ENCODE data around the gene DZIP3. TPM values are rescaled to one million over a fixed set of nuclear protein-coding genes. Genes with fewer than 3 reads are reported as not detected.
A peak's percentile ranks its signal among the peaks of the same experiment; 100 is the strongest.

DZIP3 gene, protein sequence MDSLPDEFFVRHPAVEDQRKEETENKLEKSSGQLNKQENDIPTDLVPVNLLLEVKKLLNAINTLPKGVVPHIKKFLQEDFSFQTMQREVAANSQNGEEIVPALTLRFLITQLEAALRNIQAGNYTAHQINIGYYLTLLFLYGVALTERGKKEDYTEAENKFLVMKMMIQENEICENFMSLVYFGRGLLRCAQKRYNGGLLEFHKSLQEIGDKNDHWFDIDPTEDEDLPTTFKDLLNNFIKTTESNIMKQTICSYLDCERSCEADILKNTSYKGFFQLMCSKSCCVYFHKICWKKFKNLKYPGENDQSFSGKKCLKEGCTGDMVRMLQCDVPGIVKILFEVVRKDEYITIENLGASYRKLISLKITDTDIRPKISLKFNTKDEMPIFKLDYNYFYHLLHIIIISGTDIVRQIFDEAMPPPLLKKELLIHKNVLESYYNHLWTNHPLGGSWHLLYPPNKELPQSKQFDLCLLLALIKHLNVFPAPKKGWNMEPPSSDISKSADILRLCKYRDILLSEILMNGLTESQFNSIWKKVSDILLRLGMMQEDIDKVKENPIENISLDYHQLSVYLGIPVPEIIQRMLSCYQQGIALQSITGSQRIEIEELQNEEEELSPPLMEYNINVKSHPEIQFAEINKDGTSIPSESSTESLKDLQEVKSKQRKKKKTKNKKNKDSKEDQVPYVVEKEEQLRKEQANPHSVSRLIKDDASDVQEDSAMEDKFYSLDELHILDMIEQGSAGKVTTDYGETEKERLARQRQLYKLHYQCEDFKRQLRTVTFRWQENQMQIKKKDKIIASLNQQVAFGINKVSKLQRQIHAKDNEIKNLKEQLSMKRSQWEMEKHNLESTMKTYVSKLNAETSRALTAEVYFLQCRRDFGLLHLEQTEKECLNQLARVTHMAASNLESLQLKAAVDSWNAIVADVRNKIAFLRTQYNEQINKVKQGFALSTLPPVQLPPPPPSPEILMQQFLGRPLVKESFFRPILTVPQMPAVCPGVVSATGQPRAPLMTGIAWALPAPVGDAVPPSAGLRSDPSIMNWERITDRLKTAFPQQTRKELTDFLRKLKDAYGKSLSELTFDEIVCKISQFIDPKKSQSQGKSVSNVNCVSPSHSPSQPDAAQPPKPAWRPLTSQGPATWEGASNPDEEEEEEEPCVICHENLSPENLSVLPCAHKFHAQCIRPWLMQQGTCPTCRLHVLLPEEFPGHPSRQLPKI
- 1 to 10 TPM; 1.1 to 1.4 TPM for polyA plus RNA-seq

DNA sequence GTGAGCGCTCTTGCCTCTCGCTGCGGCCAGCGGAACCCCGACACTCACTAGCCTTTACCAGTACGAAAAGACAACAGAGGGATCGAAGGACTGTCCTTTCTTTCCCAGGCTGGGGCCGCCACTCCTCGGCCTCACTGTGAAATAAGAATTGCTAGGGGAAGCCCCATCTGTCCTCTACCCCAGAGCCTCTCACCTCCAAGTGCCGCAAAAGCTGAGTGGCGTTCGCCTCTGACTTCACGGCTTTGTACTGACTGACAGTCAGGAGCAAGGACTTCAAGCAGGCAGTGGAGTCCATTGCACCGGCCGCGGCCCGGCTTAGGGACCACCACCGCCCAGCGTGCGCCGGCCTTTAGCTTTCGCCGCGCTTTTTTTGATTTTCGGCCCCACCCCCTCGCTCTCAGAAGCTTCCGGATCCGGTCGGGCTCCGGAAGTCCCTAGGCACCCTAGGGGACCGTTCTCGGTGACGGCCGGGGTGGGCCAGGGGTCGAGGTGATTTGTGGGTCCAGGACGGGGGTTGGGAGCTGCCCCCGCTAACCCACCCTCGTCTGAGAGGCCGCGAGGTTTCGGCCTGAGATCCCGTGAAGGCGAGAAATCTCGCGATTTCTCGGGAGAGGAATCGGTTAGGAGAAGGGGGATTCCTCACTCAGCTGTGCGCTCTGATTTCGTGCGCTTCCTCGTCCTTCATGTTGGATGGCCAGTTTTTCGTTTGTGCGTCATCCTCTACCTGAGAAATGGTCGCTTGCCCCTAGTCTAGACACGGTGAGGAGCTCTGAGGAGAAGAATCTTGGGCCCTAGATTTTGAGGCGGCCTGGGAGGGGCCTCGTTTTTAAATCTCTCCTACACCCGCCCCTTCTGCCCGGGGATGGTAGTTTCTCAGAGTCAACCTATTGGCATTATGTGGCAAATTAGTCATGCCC, at the start of gene DZIP3, which contains the start of gene CIP2A:
TSS of gene DZIP3 (plus strand) at position 642 of the 917 bp plus-strand sequence. CDS start 15,685 bp downstream, outside the sequence.
TSS of gene CIP2A (minus strand) at position 358 of the 917 bp plus-strand sequence. CDS start at position 295, 63 bp downstream.
- Histone ChIP-seq H3K9me3 (ENCODE audit: control insufficient read depth in 2 of 2, insufficient read depth in 1 of 2, low read depth in 1 of 2, low read length in 1 of 2) (no peaks in the 10 kb centered on the region), H3K27me3 (ENCODE audit: control insufficient read depth in 1 of 2, insufficient read depth in 2 of 2, low read length in 2 of 2) (no peaks in the 10 kb centered on the region), H3K27ac (ENCODE audit: low read depth in 2 of 2, low read length in 1 of 2) (peak within 1 kb of the TSS; percentile 94 to 95), H3K4me3 (ENCODE audit: low read depth in 1 of 2, low read length in 2 of 2) (peak within 1 kb of the TSS; percentile 85 to 87), H3K4me1 (ENCODE audit: control insufficient read depth in 2 of 2, insufficient read depth in 2 of 2, low read length in 1 of 2) (no peaks in the 10 kb centered on the region), H3K36me3 (ENCODE audit: control insufficient read depth in 2 of 2, insufficient read depth in 2 of 2, low read length in 1 of 2) (no peaks in the 10 kb centered on the region)
- 0% methylated on average over 59 of the region's 59 CpGs for WGBS, 2 donors

DNA sequence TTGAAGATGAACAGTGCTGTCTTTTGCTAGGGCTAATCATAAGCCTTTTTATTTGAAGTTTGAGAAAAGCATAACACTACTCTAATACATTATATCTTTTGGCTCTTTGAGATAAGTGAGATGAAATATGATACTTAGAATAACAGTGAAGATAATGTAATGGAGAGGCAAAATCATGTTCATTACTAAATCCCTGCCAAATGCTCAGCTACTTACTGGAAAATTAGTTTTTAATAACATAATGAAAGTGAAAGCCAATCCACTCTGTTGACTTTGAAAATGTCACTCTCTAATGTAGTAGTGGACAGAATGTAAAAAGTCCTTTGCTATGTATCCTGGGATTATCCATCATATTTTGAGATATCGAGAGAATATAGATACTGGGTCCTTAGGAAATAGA, 43.3 kb upstream of the DZIP3 start:
- H3K9me3 ChIP-seq (ENCODE audit: control insufficient read depth in 2 of 2, insufficient read depth in 1 of 2, low read depth in 1 of 2, low read length in 1 of 2): no peaks in the 10 kb centered on the region
- H3K27me3 ChIP-seq (ENCODE audit: control insufficient read depth in 1 of 2, insufficient read depth in 2 of 2, low read length in 2 of 2): no peaks in the 10 kb centered on the region
- no peak overlapping the region for H3K27ac ChIP-seq (ENCODE audit: low read depth in 2 of 2, low read length in 1 of 2)
- H3K36me3 ChIP-seq (ENCODE audit: control insufficient read depth in 2 of 2, insufficient read depth in 2 of 2, low read length in 1 of 2): peaks cover 0 to 3% of the 10 kb centered on the region in 2 donors
- H3K4me1 ChIP-seq (ENCODE audit: control insufficient read depth in 2 of 2, insufficient read depth in 2 of 2, low read length in 1 of 2): no peaks in the 10 kb centered on the region
- no peak overlapping the region for H3K4me3 ChIP-seq (ENCODE audit: low read depth in 1 of 2, low read length in 2 of 2)
- WGBS, 2 donors: 81 to 85% methylated on average over 1 of the region's 1 CpG

DNA sequence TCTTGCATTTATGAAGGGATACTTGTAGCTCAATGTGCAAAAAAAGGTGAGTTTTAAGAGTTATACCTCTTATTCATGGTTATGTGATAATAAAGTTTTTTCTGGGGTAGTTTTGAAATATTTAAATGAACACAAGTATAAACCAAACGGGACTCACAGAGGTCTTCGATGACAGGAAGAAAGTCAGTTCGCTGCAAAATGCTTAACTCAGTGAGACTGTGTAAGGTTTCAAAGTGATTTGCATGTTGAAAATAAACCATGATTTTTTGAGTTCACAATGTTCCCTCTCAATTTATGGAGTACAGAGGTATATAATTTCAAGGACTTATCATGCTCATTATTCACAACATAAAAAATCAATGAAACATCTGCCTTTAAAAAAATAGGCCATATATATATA, 42.8 kb upstream of the DZIP3 start:
- Histone ChIP-seq H3K4me1 (ENCODE audit: control insufficient read depth in 2 of 2, insufficient read depth in 2 of 2, low read length in 1 of 2) (no peaks in the 10 kb centered on the region), H3K9me3 (ENCODE audit: control insufficient read depth in 2 of 2, insufficient read depth in 1 of 2, low read depth in 1 of 2, low read length in 1 of 2) (no peaks in the 10 kb centered on the region), H3K4me3 (ENCODE audit: low read depth in 1 of 2, low read length in 2 of 2) (no peak overlapping the region), H3K27ac (ENCODE audit: low read depth in 2 of 2, low read length in 1 of 2) (no peak overlapping the region), H3K36me3 (ENCODE audit: control insufficient read depth in 2 of 2, insufficient read depth in 2 of 2, low read length in 1 of 2) (peaks cover 0 to 3% of the 10 kb centered on the region in 2 donors), H3K27me3 (ENCODE audit: control insufficient read depth in 1 of 2, insufficient read depth in 2 of 2, low read length in 2 of 2) (no peaks in the 10 kb centered on the region)
- WGBS, 2 donors: 76 to 86% methylated on average over 3 of the region's 3 CpGs

DNA sequence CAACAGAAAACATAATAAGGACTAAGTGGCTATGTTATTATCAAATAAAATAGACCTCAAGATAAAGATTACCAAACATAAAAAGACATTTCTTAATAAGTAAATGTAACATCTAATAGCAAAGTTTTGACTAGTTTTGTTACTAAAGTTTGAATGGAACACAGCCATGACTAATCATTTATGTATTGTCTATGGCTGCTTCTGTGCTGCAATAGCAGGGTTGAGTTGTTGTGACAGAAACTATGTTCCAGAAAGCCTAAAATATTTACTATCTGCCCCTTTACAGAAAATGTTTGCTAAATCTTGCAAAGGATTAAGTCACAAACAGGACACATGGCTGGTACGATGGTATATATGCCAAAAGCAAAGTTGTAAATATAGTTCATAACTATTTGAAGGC, 41.2 kb upstream of the DZIP3 start:
- Histone ChIP-seq H3K4me3 (ENCODE audit: low read depth in 1 of 2, low read length in 2 of 2) (no peak overlapping the region), H3K9me3 (ENCODE audit: control insufficient read depth in 2 of 2, insufficient read depth in 1 of 2, low read depth in 1 of 2, low read length in 1 of 2) (no peaks in the 10 kb centered on the region), H3K36me3 (ENCODE audit: control insufficient read depth in 2 of 2, insufficient read depth in 2 of 2, low read length in 1 of 2) (peaks cover 0 to 3% of the 10 kb centered on the region in 2 donors), H3K4me1 (ENCODE audit: control insufficient read depth in 2 of 2, insufficient read depth in 2 of 2, low read length in 1 of 2) (no peaks in the 10 kb centered on the region), H3K27me3 (ENCODE audit: control insufficient read depth in 1 of 2, insufficient read depth in 2 of 2, low read length in 2 of 2) (no peaks in the 10 kb centered on the region), H3K27ac (ENCODE audit: low read depth in 2 of 2, low read length in 1 of 2) (no peak overlapping the region)
- 74 to 83% methylated on average over 1 of the region's 1 CpG for WGBS, 2 donors

DNA sequence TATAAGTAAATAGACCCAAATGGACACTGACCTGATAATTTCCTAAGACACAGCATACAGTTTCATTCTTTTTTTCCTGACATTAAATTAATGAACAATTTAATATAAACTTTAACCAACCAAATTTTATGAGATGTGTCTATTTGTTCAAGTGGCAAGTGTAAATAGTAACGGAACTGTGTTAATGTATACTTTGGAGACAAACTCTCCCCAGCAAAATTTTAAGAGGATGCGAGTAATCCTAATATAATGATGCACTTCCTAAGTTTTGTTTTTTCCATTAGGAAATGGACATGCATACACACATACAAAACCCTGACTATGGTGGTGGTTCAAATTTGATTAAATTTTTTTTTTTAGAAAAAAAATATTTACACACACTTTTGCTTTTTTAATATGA, 40.6 kb upstream of the DZIP3 start:
- Histone ChIP-seq H3K4me1 (ENCODE audit: control insufficient read depth in 2 of 2, insufficient read depth in 2 of 2, low read length in 1 of 2) (no peaks in the 10 kb centered on the region), H3K4me3 (ENCODE audit: low read depth in 1 of 2, low read length in 2 of 2) (no peak overlapping the region), H3K27me3 (ENCODE audit: control insufficient read depth in 1 of 2, insufficient read depth in 2 of 2, low read length in 2 of 2) (no peaks in the 10 kb centered on the region), H3K27ac (ENCODE audit: low read depth in 2 of 2, low read length in 1 of 2) (no peak overlapping the region), H3K9me3 (ENCODE audit: control insufficient read depth in 2 of 2, insufficient read depth in 1 of 2, low read depth in 1 of 2, low read length in 1 of 2) (no peaks in the 10 kb centered on the region), H3K36me3 (ENCODE audit: control insufficient read depth in 2 of 2, insufficient read depth in 2 of 2, low read length in 1 of 2) (no peaks in the 10 kb centered on the region)
- 90 to 98% methylated on average over 2 of the region's 2 CpGs for WGBS, 2 donors

DNA sequence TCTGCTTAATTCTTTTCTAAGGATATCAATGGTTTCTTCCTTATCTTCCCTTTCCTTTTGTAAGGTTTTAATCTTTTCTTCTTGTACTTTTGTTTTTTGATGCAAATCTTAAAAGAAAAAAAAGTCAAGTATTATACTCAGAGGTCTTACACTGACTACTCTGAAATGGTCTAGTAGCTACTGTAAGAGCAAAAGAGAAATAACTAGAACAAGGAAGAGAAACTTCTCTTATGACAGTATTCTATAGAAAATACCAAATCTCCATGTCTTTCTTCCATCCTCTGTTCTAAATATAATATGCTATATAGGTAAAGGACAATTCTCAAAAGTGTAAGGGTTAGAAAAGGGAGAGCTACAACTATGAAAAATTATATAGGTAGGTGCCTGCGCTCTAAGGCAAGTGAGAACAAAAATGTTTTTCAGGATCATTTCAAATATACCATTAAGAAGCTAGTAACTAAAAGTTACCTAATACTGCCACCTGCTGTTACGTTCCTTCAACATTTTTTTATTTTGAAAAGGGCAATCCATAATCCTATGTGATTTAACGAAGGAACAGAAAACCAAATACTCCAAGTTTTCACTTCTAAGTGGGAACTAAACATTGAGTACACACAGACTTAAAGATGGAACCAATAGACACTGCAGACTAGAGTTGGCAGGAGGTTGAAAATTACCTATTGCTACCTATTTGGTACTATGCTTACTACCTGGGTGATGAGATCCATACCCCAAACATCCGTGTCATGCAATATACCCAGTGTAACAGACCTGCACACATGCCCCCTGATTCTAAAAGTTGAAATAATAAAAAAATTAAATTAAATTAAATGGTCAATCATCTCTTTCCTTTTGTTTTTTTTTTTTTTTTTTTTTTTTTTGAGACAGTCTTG, 37.0 kb upstream of the DZIP3 start:
- WGBS, 2 donors: 41 to 43% methylated on average over 4 of the region's 4 CpGs
- H3K27me3 ChIP-seq (ENCODE audit: control insufficient read depth in 1 of 2, insufficient read depth in 2 of 2, low read length in 2 of 2): no peaks in the 10 kb centered on the region

DNA sequence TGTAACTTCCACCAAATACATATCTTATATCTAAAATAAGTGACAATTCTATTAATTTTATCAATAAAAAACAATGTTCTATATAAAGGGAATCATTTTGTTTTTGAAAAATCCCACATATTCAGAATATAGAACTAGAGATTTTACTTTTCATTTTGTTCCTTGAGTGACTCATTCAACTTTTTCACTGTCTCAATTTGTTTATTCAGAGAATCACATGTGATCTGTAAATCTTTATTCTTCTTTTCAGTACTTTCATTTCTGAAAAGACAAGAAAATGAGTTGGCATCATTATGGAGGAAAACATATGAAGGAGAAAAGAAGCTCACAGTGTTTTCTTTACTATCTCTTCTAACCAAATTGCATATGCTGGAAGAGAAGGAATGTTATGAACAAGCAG, 35.3 kb upstream of the DZIP3 start:
- no peak overlapping the region for H3K27ac ChIP-seq (ENCODE audit: low read depth in 2 of 2, low read length in 1 of 2)
- H3K4me1 ChIP-seq (ENCODE audit: control insufficient read depth in 2 of 2, insufficient read depth in 2 of 2, low read length in 1 of 2): no peaks in the 10 kb centered on the region
- no peaks in the 10 kb centered on the region for H3K27me3 ChIP-seq (ENCODE audit: control insufficient read depth in 1 of 2, insufficient read depth in 2 of 2, low read length in 2 of 2)

More for the DNA sequence above, 37.0 kb upstream of the DZIP3 start:
- no peak overlapping the region for H3K27ac ChIP-seq (ENCODE audit: low read depth in 2 of 2, low read length in 1 of 2)
- H3K36me3 ChIP-seq (ENCODE audit: control insufficient read depth in 2 of 2, insufficient read depth in 2 of 2, low read length in 1 of 2): no peaks in the 10 kb centered on the region
- H3K9me3 ChIP-seq (ENCODE audit: control insufficient read depth in 2 of 2, insufficient read depth in 1 of 2, low read depth in 1 of 2, low read length in 1 of 2): no peaks in the 10 kb centered on the region
- H3K4me3 ChIP-seq (ENCODE audit: low read depth in 1 of 2, low read length in 2 of 2): no peak overlapping the region
- no peaks in the 10 kb centered on the region for H3K4me1 ChIP-seq (ENCODE audit: control insufficient read depth in 2 of 2, insufficient read depth in 2 of 2, low read length in 1 of 2)

DNA sequence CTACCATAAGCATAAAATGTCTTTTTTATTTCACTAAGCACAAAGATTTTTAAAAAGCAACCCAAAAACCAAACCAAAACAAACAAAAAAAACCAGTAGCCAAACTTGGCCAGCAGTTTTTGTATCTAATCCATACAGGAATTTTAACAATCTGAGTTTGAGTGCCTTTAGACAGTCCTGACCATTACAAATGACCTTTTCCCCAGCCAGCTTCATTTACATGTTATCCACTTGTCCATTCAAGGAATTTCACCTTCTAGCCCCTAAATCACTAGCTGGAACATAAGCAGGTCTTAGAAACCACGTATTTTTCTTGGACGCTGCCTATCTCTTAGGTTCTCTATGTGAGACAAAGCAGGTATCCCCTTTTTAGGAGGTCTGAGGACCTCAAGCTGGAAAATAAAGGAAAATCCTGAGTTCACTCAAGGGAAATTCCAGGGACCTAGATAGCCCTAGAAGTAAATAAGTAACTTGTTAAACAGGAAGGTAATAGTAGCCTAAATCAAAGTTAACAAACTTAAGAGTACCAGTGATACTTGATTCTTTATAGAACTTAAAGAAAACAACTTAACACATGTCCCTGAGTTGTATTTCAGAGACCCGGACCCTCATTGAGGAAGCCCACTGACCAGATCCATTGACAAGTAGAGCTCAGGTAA, 34.5 kb upstream of the DZIP3 start:
- Histone ChIP-seq H3K9me3 (ENCODE audit: control insufficient read depth in 2 of 2, insufficient read depth in 1 of 2, low read depth in 1 of 2, low read length in 1 of 2) (no peaks in the 10 kb centered on the region), H3K4me3 (ENCODE audit: low read depth in 1 of 2, low read length in 2 of 2) (no peak overlapping the region), H3K27ac (ENCODE audit: low read depth in 2 of 2, low read length in 1 of 2) (no peak overlapping the region), H3K4me1 (ENCODE audit: control insufficient read depth in 2 of 2, insufficient read depth in 2 of 2, low read length in 1 of 2) (no peaks in the 10 kb centered on the region), H3K36me3 (ENCODE audit: control insufficient read depth in 2 of 2, insufficient read depth in 2 of 2, low read length in 1 of 2) (no peaks in the 10 kb centered on the region), H3K27me3 (ENCODE audit: control insufficient read depth in 1 of 2, insufficient read depth in 2 of 2, low read length in 2 of 2) (no peaks in the 10 kb centered on the region)
- 76 to 81% methylated on average over 3 of the region's 3 CpGs for WGBS, 2 donors

More for the DNA sequence above, 35.3 kb upstream of the DZIP3 start:
- H3K9me3 ChIP-seq (ENCODE audit: control insufficient read depth in 2 of 2, insufficient read depth in 1 of 2, low read depth in 1 of 2, low read length in 1 of 2): no peaks in the 10 kb centered on the region
- H3K36me3 ChIP-seq (ENCODE audit: control insufficient read depth in 2 of 2, insufficient read depth in 2 of 2, low read length in 1 of 2): no peaks in the 10 kb centered on the region
- no peak overlapping the region for H3K4me3 ChIP-seq (ENCODE audit: low read depth in 1 of 2, low read length in 2 of 2)
